GM13977 (cell line): ENCODE measurements around the gene U2AF2.

Experiments
- DNase-seq: peaks from one replicate; pipeline ENCODE4 v3.0.0; 2012; ENCODE audit warnings: low spot score
- in situ Hi-C: fragments of 300-500 bp; cut with MboI; formaldehyde crosslinking; loops from one replicate; pipeline ENCODE4 v1.12.0; 2022; ENCODE audit warnings: low sequenced_read_pairs, low pct_unique_long_range_greater_than_20kb, mixed read lengths, inconsistent platforms; ENCODE audit not compliant: unreplicated experiment
- TF ChIP-seq, protein P1 (sequence below): IDR thresholded peaks from 2 replicates; pipeline ENCODE4 v1.5.1; 2012; ENCODE audit warnings: mild to moderate bottlenecking, control low read depth; ENCODE audit not compliant: insufficient read depth; ENCODE audit errors: extremely low read depth, missing control alignments

U2AF2 gene

DNA sequence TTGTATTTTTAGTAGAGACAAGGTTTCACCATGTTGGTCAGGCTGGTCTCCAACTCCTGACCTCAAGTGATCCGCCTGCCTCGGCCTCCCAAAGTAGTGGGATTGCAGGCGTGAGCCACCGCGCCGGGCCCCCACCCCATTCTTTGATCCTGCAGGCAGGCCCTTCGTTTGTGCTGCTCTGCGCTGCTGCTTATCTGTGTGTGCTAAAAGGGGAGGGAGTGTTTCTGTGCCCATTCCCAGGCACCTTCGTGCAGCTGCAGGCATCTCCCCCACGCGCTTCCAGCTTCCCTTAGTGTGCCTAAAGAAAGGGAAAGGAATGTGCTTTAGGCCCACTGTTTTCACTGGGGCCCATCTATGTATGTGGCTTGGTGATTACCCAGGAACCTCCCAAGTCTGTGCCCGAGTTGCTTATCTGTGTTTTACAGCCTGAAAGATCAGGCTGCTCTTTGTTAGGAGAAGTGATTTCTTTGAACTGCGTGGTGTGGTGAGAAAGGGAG lies 47.3 kb downstream of the U2AF2 start:
- DNase-seq = peak; percentile 12
- TF ChIP-seq, protein P1, sequence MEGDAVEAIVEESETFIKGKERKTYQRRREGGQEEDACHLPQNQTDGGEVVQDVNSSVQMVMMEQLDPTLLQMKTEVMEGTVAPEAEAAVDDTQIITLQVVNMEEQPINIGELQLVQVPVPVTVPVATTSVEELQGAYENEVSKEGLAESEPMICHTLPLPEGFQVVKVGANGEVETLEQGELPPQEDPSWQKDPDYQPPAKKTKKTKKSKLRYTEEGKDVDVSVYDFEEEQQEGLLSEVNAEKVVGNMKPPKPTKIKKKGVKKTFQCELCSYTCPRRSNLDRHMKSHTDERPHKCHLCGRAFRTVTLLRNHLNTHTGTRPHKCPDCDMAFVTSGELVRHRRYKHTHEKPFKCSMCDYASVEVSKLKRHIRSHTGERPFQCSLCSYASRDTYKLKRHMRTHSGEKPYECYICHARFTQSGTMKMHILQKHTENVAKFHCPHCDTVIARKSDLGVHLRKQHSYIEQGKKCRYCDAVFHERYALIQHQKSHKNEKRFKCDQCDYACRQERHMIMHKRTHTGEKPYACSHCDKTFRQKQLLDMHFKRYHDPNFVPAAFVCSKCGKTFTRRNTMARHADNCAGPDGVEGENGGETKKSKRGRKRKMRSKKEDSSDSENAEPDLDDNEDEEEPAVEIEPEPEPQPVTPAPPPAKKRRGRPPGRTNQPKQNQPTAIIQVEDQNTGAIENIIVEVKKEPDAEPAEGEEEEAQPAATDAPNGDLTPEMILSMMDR = no peak
- in situ Hi-C loops = no loop called here

DNA sequence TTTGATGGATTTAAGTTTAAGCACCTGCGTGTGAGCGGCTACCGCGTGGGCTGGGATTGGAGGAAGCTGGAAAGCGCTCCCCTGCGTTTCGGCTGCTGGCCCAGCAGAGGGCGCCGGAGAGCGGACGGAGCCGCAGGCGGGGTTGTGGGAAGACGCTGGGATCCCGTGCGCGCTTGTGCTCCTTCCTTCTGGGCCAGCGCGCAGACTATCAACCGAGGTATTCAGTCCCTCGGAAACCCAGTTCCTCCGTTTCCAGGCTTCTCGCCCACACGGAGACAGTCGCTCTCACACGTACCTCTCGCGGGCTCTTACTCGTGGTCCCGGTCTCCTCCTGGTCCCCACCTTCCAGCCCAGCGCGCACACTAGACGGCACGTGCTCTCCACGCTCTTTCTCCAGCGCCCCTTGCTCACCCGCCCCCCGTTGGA lies 49.0 kb downstream of the U2AF2 start:
- DNase-seq = no peak
- TF ChIP-seq, protein P1 = peak; percentile 76
- in situ Hi-C loops = no loop called here

DNA sequence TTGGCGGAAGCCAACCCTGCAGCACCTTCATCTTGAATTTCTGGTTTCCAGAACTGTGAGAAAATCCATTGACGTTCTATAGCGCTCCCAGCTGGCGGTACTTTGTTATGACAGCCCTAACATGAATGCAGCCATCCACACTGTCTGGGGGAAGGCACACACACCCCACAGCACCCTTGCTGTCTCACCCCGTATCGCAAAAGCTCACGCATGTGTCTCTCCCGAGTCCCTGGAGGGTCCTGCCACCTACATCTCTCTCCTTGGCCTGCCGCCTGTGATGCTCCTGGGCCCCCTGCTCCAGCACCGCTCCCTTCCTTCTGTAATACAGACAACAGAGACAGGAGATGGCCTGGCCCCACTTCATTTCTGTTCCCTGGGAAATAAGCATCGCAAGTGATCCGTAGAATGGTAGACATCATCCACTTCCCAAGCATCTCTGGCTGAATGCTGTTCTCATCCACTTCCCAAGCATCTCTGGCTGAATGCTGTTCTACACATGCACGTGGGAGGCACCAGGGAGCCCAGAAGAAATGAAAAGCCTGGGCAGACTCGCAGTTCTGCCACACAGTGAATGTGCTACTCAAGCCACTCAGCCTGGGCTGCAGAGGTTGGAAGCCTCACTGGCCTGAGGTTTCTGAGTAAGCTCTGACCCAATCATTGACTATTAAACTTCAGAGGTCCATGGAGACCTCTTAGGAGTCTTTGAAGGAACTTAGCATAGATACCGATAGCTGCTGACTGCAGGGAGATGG lies 49.8 kb downstream of the U2AF2 start:
- in situ Hi-C loops = no loop called here
- DNase-seq = no peak
- TF ChIP-seq, protein P1 = peak; percentile 22

DNA sequence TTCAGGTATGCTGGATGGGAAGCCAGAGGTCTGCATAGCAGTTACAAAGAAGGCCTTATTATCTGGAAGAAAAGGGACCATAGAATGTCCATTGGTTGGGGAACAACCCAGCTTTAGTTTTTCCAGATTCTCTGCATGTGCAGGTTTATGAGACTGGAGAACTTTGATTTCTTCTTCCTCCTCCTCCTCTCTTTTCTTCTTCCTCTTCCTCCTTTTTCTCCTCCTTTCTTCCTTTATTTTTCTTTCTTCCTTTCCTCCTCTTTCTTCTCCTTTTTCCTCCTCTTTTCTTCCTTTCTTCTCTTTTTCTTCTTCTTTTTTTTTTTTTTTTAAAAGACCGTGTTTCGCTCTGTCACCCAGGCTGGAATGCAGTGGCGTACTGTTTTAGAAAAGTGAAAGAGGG lies 51.1 kb downstream of the U2AF2 start:
- TF ChIP-seq, protein P1 = no peak
- in situ Hi-C loops = no loop called here
- DNase-seq = no peak

DNA sequence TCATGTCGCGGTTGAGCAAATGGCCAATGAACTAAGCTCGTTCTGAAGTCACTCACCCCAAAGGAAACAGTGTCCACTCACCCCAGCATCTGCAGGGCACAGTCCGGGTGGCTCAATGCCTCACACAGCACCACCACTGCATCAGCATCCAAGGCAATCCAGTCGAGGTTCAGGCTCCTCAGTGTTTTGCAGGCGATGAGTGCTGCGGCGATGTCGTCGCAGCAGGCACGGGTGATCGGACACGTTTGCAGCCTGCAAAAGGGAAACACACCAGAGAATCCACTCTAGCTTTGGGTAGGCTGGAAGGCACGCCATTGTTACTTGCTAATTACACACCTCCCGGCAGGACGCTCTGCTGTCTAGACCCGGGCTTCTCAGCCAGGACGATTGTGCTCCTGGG lies 56.9 kb downstream of the U2AF2 start:
- TF ChIP-seq, protein P1 = no peak
- in situ Hi-C loops = no loop called here
- DNase-seq = no peak

GRCh38 chr19:55712804-55713631 lies 58.2 kb downstream of the U2AF2 start:
- TF ChIP-seq, protein P1 = no peak
- no peak for DNase-seq
- in situ Hi-C loops = no loop called here
